ENCODE results near the gene TRIM71. TPM values are rescaled to one million over a fixed set of nuclear protein-coding genes. Genes with fewer than 3 reads are reported as not detected.

TRIM71 gene
- total RNA-seq, 1 experiment from 2014 or later: 274 TPM

DNA sequence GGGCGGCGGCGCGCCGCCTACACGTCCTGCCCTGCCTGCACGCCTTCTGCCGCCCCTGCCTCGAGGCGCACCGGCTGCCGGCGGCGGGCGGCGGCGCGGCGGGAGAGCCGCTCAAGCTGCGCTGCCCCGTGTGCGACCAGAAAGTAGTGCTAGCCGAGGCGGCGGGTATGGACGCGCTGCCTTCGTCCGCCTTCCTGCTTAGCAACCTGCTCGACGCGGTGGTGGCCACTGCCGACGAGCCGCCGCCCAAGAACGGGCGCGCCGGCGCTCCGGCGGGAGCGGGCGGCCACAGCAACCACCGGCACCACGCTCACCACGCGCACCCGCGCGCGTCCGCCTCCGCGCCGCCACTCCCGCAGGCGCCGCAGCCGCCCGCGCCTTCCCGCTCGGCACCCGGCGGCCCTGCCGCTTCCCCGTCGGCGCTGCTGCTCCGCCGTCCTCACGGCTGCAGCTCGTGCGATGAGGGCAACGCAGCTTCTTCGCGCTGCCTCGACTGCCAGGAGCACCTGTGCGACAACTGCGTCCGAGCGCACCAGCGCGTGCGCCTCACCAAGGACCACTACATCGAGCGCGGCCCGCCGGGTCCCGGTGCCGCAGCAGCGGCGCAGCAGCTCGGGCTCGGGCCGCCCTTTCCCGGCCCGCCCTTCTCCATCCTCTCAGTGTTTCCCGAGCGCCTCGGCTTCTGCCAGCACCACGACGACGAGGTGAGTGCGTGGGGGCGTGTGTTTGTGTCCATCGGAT lies 602 bp downstream of the TRIM71 start (continued):
- TF ChIP-seq, protein P1, sequence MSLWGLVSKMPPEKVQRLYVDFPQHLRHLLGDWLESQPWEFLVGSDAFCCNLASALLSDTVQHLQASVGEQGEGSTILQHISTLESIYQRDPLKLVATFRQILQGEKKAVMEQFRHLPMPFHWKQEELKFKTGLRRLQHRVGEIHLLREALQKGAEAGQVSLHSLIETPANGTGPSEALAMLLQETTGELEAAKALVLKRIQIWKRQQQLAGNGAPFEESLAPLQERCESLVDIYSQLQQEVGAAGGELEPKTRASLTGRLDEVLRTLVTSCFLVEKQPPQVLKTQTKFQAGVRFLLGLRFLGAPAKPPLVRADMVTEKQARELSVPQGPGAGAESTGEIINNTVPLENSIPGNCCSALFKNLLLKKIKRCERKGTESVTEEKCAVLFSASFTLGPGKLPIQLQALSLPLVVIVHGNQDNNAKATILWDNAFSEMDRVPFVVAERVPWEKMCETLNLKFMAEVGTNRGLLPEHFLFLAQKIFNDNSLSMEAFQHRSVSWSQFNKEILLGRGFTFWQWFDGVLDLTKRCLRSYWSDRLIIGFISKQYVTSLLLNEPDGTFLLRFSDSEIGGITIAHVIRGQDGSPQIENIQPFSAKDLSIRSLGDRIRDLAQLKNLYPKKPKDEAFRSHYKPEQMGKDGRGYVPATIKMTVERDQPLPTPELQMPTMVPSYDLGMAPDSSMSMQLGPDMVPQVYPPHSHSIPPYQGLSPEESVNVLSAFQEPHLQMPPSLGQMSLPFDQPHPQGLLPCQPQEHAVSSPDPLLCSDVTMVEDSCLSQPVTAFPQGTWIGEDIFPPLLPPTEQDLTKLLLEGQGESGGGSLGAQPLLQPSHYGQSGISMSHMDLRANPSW (CRISPR knock-in tag; conservative IDR thresholded peaks at IDR 0.05; ENCODE audit: low read depth): no peak
- TF ChIP-seq GABPB1 (CRISPR knock-in tag; IDR thresholded peaks at IDR 0.05) (no peak), ZNF317 (CRISPR knock-in tag; IDR thresholded peaks at IDR 0.05; ENCODE audit: borderline replicate concordance, low read depth) (no peak), MYBL2 (CRISPR knock-in tag; IDR thresholded peaks at IDR 0.05) (peak; percentile 51; the same call in 1 of the 2 replicates), HMGA2 (CRISPR knock-in tag; IDR thresholded peaks at IDR 0.05) (no peak)
- TF ChIP-seq, protein P2, sequence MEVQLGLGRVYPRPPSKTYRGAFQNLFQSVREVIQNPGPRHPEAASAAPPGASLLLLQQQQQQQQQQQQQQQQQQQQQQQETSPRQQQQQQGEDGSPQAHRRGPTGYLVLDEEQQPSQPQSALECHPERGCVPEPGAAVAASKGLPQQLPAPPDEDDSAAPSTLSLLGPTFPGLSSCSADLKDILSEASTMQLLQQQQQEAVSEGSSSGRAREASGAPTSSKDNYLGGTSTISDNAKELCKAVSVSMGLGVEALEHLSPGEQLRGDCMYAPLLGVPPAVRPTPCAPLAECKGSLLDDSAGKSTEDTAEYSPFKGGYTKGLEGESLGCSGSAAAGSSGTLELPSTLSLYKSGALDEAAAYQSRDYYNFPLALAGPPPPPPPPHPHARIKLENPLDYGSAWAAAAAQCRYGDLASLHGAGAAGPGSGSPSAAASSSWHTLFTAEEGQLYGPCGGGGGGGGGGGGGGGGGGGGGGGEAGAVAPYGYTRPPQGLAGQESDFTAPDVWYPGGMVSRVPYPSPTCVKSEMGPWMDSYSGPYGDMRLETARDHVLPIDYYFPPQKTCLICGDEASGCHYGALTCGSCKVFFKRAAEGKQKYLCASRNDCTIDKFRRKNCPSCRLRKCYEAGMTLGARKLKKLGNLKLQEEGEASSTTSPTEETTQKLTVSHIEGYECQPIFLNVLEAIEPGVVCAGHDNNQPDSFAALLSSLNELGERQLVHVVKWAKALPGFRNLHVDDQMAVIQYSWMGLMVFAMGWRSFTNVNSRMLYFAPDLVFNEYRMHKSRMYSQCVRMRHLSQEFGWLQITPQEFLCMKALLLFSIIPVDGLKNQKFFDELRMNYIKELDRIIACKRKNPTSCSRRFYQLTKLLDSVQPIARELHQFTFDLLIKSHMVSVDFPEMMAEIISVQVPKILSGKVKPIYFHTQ (CRISPR knock-in tag; IDR thresholded peaks at IDR 0.05): no peak
- TF ChIP-seq, protein P3, sequence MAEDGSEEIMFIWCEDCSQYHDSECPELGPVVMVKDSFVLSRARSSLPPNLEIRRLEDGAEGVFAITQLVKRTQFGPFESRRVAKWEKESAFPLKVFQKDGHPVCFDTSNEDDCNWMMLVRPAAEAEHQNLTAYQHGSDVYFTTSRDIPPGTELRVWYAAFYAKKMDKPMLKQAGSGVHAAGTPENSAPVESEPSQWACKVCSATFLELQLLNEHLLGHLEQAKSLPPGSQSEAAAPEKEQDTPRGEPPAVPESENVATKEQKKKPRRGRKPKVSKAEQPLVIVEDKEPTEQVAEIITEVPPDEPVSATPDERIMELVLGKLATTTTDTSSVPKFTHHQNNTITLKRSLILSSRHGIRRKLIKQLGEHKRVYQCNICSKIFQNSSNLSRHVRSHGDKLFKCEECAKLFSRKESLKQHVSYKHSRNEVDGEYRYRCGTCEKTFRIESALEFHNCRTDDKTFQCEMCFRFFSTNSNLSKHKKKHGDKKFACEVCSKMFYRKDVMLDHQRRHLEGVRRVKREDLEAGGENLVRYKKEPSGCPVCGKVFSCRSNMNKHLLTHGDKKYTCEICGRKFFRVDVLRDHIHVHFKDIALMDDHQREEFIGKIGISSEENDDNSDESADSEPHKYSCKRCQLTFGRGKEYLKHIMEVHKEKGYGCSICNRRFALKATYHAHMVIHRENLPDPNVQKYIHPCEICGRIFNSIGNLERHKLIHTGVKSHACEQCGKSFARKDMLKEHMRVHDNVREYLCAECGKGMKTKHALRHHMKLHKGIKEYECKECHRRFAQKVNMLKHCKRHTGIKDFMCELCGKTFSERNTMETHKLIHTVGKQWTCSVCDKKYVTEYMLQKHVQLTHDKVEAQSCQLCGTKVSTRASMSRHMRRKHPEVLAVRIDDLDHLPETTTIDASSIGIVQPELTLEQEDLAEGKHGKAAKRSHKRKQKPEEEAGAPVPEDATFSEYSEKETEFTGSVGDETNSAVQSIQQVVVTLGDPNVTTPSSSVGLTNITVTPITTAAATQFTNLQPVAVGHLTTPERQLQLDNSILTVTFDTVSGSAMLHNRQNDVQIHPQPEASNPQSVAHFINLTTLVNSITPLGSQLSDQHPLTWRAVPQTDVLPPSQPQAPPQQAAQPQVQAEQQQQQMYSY (CRISPR knock-in tag; IDR thresholded peaks at IDR 0.05): no peak
- TF ChIP-seq, protein P4, sequence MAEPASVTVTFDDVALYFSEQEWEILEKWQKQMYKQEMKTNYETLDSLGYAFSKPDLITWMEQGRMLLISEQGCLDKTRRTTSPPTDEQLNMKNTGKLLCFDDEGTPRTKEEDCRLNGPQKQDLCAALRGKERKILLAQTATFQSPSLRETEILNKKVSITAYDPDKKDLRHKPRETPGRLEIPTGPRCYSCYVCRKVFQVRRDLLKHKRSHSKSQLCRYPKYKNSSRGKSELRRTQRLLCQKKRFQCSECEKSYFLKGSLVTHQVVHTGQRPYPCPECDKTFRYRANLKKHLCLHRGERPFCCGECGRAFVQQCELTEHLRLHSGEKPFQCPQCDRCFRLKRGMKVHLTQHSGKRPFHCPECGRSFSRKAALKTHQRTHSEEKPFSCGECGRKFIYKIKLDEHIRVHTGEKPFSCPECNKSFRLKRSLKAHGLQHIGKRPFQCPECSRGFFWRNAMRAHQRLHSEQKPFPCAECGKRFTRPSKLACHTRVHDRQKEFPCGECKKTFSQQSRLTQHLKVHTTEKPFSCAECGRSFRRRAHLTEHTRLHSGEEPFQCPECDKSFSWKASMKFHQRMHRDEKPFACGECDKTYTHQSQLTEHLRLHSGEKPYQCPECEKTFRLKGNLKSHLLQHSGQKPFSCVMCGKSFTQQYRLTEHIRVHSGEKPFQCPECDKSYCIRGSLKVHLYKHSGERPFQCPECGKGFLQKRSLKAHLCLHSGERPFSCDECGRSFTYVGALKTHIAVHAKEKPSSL (CRISPR knock-in tag; conservative IDR thresholded peaks at IDR 0.05): no peak
- TF ChIP-seq, protein P5, sequence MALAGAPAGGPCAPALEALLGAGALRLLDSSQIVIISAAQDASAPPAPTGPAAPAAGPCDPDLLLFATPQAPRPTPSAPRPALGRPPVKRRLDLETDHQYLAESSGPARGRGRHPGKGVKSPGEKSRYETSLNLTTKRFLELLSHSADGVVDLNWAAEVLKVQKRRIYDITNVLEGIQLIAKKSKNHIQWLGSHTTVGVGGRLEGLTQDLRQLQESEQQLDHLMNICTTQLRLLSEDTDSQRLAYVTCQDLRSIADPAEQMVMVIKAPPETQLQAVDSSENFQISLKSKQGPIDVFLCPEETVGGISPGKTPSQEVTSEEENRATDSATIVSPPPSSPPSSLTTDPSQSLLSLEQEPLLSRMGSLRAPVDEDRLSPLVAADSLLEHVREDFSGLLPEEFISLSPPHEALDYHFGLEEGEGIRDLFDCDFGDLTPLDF (CRISPR knock-in tag; IDR thresholded peaks at IDR 0.05): no peak

DNA sequence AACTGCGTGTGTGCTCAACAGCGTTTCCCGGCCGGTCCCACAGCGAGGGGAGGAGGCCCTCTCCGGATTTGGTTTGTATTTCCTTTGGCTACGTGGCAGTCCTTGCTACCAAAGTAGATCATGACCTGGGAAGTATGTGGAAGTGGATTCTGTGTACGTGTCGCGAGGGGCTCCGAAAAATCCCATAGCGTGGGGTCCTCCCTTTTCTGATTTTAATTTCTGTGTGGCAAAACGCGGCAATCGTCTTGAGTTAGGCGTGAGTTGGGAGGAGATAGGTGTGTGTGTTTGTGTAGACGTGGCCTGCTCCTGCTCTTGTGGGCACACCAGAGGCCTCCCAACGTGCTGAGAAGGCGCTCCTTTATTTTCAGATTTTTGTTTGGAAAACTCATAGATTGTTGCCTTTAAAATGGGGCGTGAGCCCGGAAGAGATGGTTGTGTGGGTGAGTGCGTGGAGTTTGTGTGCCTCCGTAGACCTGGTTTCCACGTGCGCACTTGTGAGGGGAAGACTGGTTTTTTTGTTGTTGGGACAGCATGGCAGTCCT lies 1.2 kb downstream of the TRIM71 start:
- ATAC-seq: no peak
- Mint-ChIP-seq H3K4me3 (peak overlapping the region; percentile 100), H3K27me3 (ENCODE audit: low read depth) (peaks cover 7% of the 10 kb centered on the region; the same call in 1 of the 2 replicates), H3K36me3 (peaks cover 55% of the 10 kb centered on the region), H3K27ac (peak overlapping the region; percentile 96), H3K4me1 (peaks cover 46% of the 10 kb centered on the region), H3K9me3 (no peaks in the 10 kb centered on the region)
- ChIA-PET POLR2A (no interaction called here), CTCF (no interaction called here)
- DNase-seq (ENCODE audit: low spot score): no peak
- TF ChIP-seq, protein P6, sequence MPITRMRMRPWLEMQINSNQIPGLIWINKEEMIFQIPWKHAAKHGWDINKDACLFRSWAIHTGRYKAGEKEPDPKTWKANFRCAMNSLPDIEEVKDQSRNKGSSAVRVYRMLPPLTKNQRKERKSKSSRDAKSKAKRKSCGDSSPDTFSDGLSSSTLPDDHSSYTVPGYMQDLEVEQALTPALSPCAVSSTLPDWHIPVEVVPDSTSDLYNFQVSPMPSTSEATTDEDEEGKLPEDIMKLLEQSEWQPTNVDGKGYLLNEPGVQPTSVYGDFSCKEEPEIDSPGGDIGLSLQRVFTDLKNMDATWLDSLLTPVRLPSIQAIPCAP (CRISPR knock-in tag; IDR thresholded peaks at IDR 0.05): no peak
- TF ChIP-seq, protein P7, sequence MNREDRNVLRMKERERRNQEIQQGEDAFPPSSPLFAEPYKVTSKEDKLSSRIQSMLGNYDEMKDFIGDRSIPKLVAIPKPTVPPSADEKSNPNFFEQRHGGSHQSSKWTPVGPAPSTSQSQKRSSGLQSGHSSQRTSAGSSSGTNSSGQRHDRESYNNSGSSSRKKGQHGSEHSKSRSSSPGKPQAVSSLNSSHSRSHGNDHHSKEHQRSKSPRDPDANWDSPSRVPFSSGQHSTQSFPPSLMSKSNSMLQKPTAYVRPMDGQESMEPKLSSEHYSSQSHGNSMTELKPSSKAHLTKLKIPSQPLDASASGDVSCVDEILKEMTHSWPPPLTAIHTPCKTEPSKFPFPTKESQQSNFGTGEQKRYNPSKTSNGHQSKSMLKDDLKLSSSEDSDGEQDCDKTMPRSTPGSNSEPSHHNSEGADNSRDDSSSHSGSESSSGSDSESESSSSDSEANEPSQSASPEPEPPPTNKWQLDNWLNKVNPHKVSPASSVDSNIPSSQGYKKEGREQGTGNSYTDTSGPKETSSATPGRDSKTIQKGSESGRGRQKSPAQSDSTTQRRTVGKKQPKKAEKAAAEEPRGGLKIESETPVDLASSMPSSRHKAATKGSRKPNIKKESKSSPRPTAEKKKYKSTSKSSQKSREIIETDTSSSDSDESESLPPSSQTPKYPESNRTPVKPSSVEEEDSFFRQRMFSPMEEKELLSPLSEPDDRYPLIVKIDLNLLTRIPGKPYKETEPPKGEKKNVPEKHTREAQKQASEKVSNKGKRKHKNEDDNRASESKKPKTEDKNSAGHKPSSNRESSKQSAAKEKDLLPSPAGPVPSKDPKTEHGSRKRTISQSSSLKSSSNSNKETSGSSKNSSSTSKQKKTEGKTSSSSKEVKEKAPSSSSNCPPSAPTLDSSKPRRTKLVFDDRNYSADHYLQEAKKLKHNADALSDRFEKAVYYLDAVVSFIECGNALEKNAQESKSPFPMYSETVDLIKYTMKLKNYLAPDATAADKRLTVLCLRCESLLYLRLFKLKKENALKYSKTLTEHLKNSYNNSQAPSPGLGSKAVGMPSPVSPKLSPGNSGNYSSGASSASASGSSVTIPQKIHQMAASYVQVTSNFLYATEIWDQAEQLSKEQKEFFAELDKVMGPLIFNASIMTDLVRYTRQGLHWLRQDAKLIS (CRISPR knock-in tag; IDR thresholded peaks at IDR 0.05; ENCODE audit: borderline replicate concordance): peak; percentile 80; the same call in 1 of the 2 replicates
